GM12891 (cell line): ENCODE data around the gene CD177.

Source experiments
- POLR2A ChIP-seq: IDR thresholded peaks from 2 replicates; pipeline ENCODE4 v1.6.1; 2011; ENCODE audit warnings: low read depth, low read length, control low read depth
- POLR2AphosphoS5 ChIP-seq: IDR thresholded peaks from 2 replicates; pipeline ENCODE4 v1.6.1; 2011; ENCODE audit warnings: low read depth, low read length, control low read depth
- SPI1 ChIP-seq: IDR thresholded peaks from 2 replicates; pipeline ENCODE4 v1.6.1; 2011; ENCODE audit warnings: low read depth, low read length, control low read depth
- TAF1 ChIP-seq: IDR thresholded peaks from 2 replicates; pipeline ENCODE4 v1.6.1; 2011; ENCODE audit warnings: low read depth, low read length, control low read depth

DNA sequence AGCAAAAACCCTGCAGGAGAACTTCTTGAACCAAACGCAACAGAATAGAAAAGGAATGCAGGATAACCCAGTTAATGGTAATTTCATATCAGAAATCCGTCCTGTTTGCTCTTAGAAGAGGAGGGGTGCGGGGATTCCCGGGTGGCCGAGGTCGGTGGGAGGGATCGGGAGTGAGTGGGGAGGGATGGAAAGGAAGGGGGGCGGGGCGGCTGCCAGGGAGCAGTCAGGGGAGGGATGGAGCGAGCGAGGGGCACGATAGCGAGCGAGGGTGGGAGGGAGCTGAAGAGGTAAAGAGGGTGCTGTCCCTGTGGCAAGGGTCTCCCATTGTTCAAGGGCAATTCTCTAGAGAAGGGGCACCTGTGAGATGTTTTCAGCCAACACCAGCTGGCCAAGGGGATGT, 26.5 kb downstream of the CD177 start:
- no peak for TF ChIP-seq POLR2A
- TF ChIP-seq SPI1 = no peak
- TF ChIP-seq TAF1 = no peak
- TF ChIP-seq POLR2AphosphoS5 = no peak
